K562 (cell line): ENCODE data around the gene PTPRE. TPM values are rescaled to one million over a fixed set of nuclear protein-coding genes. Genes with fewer than 3 reads are reported as not detected.

Experiments
- ATAC-seq: fragments of 200-7000 bp; cut with Tn5 transposase; 3 replicates; pipeline ENCODE4 v1.9.1; 2020; ENCODE audit warnings: moderate library complexity
- BruUV-seq: library from RNA; stranded (reverse); fragments of 400-500 nt; replicated peaks from 2 replicates; lab custom pipeline; 2021; lab: Mats Ljungman, UMichigan
- CTCF ChIA-PET: fragments of 300-600 bp; formaldehyde crosslinking; extraction: SDS; loops from one replicate; lab custom pipeline; 2021; ENCODE audit warnings: low intra/inter-chr PET ratio; lab: Yijun Ruan, JAX
- POLR2A ChIA-PET: fragments of 300-600, 350-650 bp; sonication (Branson Sonifier 250); formaldehyde crosslinking; extraction: SDS; loops from one replicate; lab custom pipeline; 2021; ENCODE audit warnings: antibody characterized with exemption, inconsistent platforms; lab: Yijun Ruan, JAX
- DNase-seq, 4 experiments: peaks; one replicate each; pipeline versions ENCODE4 v3.0.0 to v3.0.0-alpha.2; 2011 to 2018; ENCODE audit warnings: low spot score in 3 of 4, mixed read lengths in 3 of 4; ENCODE audit errors: extremely low read depth in 1 of 4
- FAIRE-seq: peaks from 2 replicates; lab custom pipeline; 2011; peaks lifted over from hg19 to GRCh38; lab: Jason Lieb, UNC
- H2AFZ ChIP-seq: 2 replicates; pipeline ENCODE4 v1.6.0; 2011; ENCODE audit warnings: low read depth, low read length, control low read depth, inconsistent platforms
- H3K27ac ChIP-seq: fragments of 200-600 bp; 3 replicates; pipeline ENCODE4 v1.8.0; 2011; ENCODE audit warnings: low read depth, mild to moderate bottlenecking, control low read depth, inconsistent platforms, low read length, moderate library complexity, mixed read lengths; ENCODE audit errors: extremely low read depth
- H3K27me3 ChIP-seq, 2 experiments: fragments of 300-600 bp in 1 of 2; 2 replicates in 1 of 2; 3 replicates in 1 of 2; pipeline versions ENCODE4 v1.6.0 to v1.8.0; 2011; ENCODE audit warnings: inconsistent platforms in 2 of 2, low read length in 2 of 2, mild to moderate bottlenecking in 1 of 2, mixed read lengths in 1 of 2, moderate library complexity in 1 of 2; ENCODE audit not compliant: control insufficient read depth in 2 of 2, insufficient read depth in 2 of 2
- H3K36me3 ChIP-seq: fragments of 300-600 bp; 3 replicates; pipeline ENCODE4 v1.8.0; 2011; ENCODE audit warnings: mild to moderate bottlenecking, low read length, inconsistent platforms; ENCODE audit not compliant: control insufficient read depth, insufficient read depth
- H3K4me1 ChIP-seq, 2 experiments: fragments of 200-600 bp in 1 of 2; replicated peaks in 1 of 2; 2 replicates in 1 of 2; 3 replicates in 1 of 2; pipeline versions ENCODE4 v1.5.1 to v1.8.0; 2011; ENCODE audit warnings: inconsistent platforms in 2 of 2, low read length in 2 of 2, mild to moderate bottlenecking in 1 of 2, mixed read lengths in 1 of 2, moderate library complexity in 1 of 2; ENCODE audit not compliant: control insufficient read depth in 2 of 2, insufficient read depth in 2 of 2
- H3K4me2 ChIP-seq: 2 replicates; pipeline ENCODE4 v1.6.1; 2011; ENCODE audit warnings: low read length, control low read depth, inconsistent platforms, mixed read lengths; ENCODE audit not compliant: insufficient read depth
- H3K4me3 ChIP-seq: fragments of 200-600 bp; sonication (generic), shearing (Covaris generic); 2 replicates; pipeline ENCODE4 v1.5.1; 2016; ENCODE audit warnings: control low read depth, inconsistent platforms
- H3K79me2 ChIP-seq: fragments of 200-600 bp; 3 replicates; pipeline ENCODE4 v1.8.0; 2011; ENCODE audit warnings: low read length, inconsistent platforms; ENCODE audit not compliant: control insufficient read depth, insufficient read depth
- H3K9ac ChIP-seq, 2 experiments: 2 replicates each; pipeline versions ENCODE4 v1.6.0 to v1.6.1; 2011; ENCODE audit warnings: low read depth in 2 of 2, low read length in 2 of 2, control low read depth in 1 of 2, inconsistent platforms in 1 of 2, mild to moderate bottlenecking in 1 of 2, mixed read lengths in 1 of 2; ENCODE audit not compliant: insufficient read depth in 1 of 2
- H3K9me1 ChIP-seq: one replicate; pipeline ENCODE4 v1.6.0; 2011; ENCODE audit warnings: inconsistent platforms, mild to moderate bottlenecking, low read length, moderate library complexity; ENCODE audit not compliant: control insufficient read depth, insufficient read depth
- H3K9me3 ChIP-seq: replicated peaks from 2 replicates; pipeline ENCODE4 v1.5.1; 2011; ENCODE audit warnings: low read depth, low read length, inconsistent platforms; ENCODE audit not compliant: control insufficient read depth, insufficient read depth
- H4K20me1 ChIP-seq: replicated peaks from 2 replicates; pipeline ENCODE4 v1.6.1; 2011; ENCODE audit warnings: low read length, inconsistent platforms, mixed read lengths; ENCODE audit not compliant: control insufficient read depth, insufficient read depth
- ATF4 ChIP-seq: fragments of 450-650 bp; formaldehyde crosslinking; IDR thresholded peaks from 2 replicates; pipeline ENCODE4 v1.4.0; 2022; ENCODE audit warnings: mild to moderate bottlenecking, moderate library complexity
- CAMTA2 ChIP-seq: fragments of 250-450 bp; sonication (Bioruptor Pico); conservative IDR thresholded peaks from 2 replicates; pipeline ENCODE4 v1.5.1; 2022
- HDAC8 ChIP-seq: fragments of 450-650 bp; IDR thresholded peaks from 2 replicates; pipeline ENCODE4 v1.6.1; 2016; ENCODE audit warnings: mild to moderate bottlenecking, missing genetic modification characterization, moderate library complexity, missing compliant biosample characterization
- RFX7 ChIP-seq: fragments of 250-450 bp; sonication (Bioruptor Pico); IDR thresholded peaks from 2 replicates; pipeline ENCODE4 v1.5.1; 2021; ENCODE audit warnings: mild to moderate bottlenecking
- ZNF431 ChIP-seq: sonication (generic); formaldehyde crosslinking; IDR thresholded peaks from 2 replicates; pipeline ENCODE4 v1.8.0; 2022; ENCODE audit warnings: mild to moderate bottlenecking, missing genetic modification reagents
- WGBS: fragments of 100-300 bp; shearing (Covaris generic); methylation state at CpG from one replicate; pipeline ENCODE4 v1.1.6; 2016; ENCODE audit warnings: low coverage, mixed read lengths; ENCODE audit not compliant: insufficient coverage; ENCODE audit errors: missing lambda C conversion rate; 5-methylcytosine and 5-hydroxymethylcytosine counted together
- in situ Hi-C: fragments of 300-500 bp; cut with MboI; formaldehyde crosslinking; loops from 4 replicates; pipeline ENCODE4 v1.15.0; 2018; ENCODE audit warnings: inconsistent platforms, mixed read lengths
- intact Hi-C: fragments of 100-400 bp; cut with micrococcal nuclease; formaldehyde crosslinking; loops from 2 replicates; pipeline ENCODE4 v1.14.2; 2022
- polyA plus RNA-seq, 8 experiments: library from polyadenylated mRNA; depleted of rRNA in 4 of 8; stranded (reverse) in 5 of 8; unstranded in 3 of 8; fragments of >200 nt; fragmentation: Nextera tagmentation in 2 of 8; fragmentation: Illumina TruSeq in 1 of 8; extraction: Ambion mirVana in 2 of 8; extraction: Trizol in 1 of 8; gene quantifications; 2 replicates each; pipeline versions ENCODE4 v1.2.1 to v1.2.3, GENCODE V29; 2011 to 2014; ENCODE audit warnings: inconsistent platforms in 1 of 8, missing spikeins in 1 of 8
- total RNA-seq, 7 experiments: library from RNA; depleted of rRNA in 6 of 7; stranded (reverse); fragments of >200 nt in 6 of 7; fragmentation: Illumina TruSeq in 2 of 7; extraction: Trizol in 2 of 7; gene quantifications; 2 replicates each; pipeline versions ENCODE4 v1.2.1 to v1.2.3, GENCODE V29; 2011 to 2021; ENCODE audit warnings: low replicate concordance in 1 of 7

The PTPRE gene
- total and polyA plus RNA-seq, 9 of the 15 experiments (the other 6 are each of a cell fraction or from before 2014, with no cell fraction given): 0.01 to 0.13 (median 0.04) TPM; not detected in 4

DNA sequence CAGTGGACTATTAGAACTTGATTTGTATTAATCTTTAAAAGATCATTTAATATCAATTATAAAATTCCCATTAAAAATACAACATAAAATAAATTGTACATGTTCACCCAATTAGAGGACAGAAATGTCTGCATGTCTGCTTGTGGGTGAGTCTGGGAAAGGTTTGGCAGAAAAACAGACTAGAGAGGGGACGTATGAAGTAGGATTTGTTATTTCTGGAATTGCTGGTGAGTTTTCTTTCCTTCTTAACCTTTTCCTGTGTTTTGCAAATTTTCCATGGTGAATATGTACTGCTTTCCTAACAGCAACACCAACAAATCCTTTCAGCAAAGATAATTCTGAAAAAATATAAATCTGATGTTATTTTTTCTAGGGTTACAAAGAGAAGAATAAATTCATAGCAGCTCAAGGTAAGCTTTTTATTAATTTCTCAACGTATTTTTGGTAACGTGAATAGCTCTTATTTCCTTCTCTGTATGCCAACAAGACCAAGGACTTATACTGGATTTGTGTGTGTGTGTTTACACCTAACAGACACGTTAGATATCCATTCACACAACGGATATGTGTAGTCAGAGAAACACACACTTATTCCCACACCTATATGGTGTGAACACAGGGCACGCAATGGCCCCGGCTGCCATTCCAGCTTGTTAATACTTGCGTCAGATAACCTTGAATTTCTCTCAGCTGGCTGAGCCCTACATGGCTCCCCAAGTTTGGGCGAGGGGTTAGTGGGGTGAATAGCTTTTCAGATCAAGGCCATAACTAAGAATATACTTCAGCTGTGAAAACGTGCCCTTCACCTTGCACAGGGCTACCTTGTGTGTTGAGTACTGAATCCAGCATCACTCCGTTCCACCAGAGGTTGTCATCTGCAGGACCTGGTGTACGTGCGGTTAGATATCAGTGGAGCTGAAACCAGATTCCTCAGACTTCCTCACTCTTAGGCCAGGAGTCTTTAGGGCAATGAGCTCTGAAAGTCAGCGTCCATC lies 154.7 kb downstream of the PTPRE start:
- Histone ChIP-seq H3K4me1 (peaks cover 0 to 3% of the 10 kb centered on the region in 2 experiments; a peak in 2 of 5 replicates), H3K4me3 (no peak overlapping the region), H3K9me3 (no peaks in the 10 kb centered on the region), H2AFZ (no peak overlapping the region), H3K9ac (no peak overlapping the region), H3K9me1 (no peaks in the 10 kb centered on the region), H3K4me2 (no peak overlapping the region), H4K20me1 (no peaks in the 10 kb centered on the region), H3K79me2 (no peaks in the 10 kb centered on the region), H3K27ac (no peak overlapping the region), H3K36me3 (no peaks in the 10 kb centered on the region), H3K27me3 (peaks cover 0 to 7% of the 10 kb centered on the region in 2 experiments; a peak in 2 of 5 replicates)
- CTCF ChIA-PET: no interaction called here
- in situ Hi-C loops: no loop called here
- ATAC-seq (no peak), DNase-seq (no peak), FAIRE-seq (no peak)
- TF ChIP-seq ZNF431: no peak
- TF ChIP-seq ATF4 (CRISPR knock-in tag): no peak
- TF ChIP-seq CAMTA2 (CRISPR knock-in tag): no peak
- TF ChIP-seq RFX7 (CRISPR knock-in tag): no peak
- no peak for TF ChIP-seq HDAC8
- 10% methylated on average over 14 of the region's 14 CpGs for WGBS
- intact Hi-C loops: loop anchor here (10.0 kb wide), 1 partner anchor 47 kb away; no protein-coding TSS in a partner anchor
- POLR2A ChIA-PET: interaction anchor here (0.6 kb wide), 1 partner anchor 160 kb away, joined by 5 read pairs; no protein-coding TSS in a partner anchor
- no TSS peak for BruUV-seq
